LNCaP clone FGC (cell line): ENCODE results near the gene NGLY1.

Experiments
- DNase-seq: peaks from one replicate; pipeline ENCODE4 v3.0.0-alpha.2; 2011; ENCODE audit warnings: low read depth
- H3K4me3 ChIP-seq: 2 replicates; pipeline ENCODE4 v1.5.1; 2011; ENCODE audit warnings: mild to moderate bottlenecking, low read depth, low read length, control low read depth
- TF ChIP-seq, protein P1 (sequence below): IDR thresholded peaks from 2 replicates; pipeline ENCODE4 v1.5.1; 2012; ENCODE audit warnings: mild to moderate bottlenecking; ENCODE audit not compliant: control insufficient read depth, insufficient read depth; ENCODE audit errors: extremely low read depth

NGLY1 gene

GRCh38 chr3:25782938-25783660 lies at the start of gene NGLY1:
Gene NGLY1, minus strand, starts transcription at chr3:25783443. Its CDS starts 53 bp downstream, at chr3:25783390.
- peak; percentile 44 for DNase-seq
- peak within 1 kb of the TSS; percentile 64 for H3K4me3 ChIP-seq
- TF ChIP-seq, protein P1, sequence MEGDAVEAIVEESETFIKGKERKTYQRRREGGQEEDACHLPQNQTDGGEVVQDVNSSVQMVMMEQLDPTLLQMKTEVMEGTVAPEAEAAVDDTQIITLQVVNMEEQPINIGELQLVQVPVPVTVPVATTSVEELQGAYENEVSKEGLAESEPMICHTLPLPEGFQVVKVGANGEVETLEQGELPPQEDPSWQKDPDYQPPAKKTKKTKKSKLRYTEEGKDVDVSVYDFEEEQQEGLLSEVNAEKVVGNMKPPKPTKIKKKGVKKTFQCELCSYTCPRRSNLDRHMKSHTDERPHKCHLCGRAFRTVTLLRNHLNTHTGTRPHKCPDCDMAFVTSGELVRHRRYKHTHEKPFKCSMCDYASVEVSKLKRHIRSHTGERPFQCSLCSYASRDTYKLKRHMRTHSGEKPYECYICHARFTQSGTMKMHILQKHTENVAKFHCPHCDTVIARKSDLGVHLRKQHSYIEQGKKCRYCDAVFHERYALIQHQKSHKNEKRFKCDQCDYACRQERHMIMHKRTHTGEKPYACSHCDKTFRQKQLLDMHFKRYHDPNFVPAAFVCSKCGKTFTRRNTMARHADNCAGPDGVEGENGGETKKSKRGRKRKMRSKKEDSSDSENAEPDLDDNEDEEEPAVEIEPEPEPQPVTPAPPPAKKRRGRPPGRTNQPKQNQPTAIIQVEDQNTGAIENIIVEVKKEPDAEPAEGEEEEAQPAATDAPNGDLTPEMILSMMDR, result 0 out of 2 replicates have a peak, but pooled peaks have one; percentile 14

GRCh38 chr3:25831578-25831977 lies 48.3 kb upstream of the NGLY1 start:
- no peak overlapping the region for H3K4me3 ChIP-seq
- TF ChIP-seq, protein P1, result peak; percentile 53
- DNase-seq, result no peak

GRCh38 chr3:25830373-25831280 lies 47.4 kb upstream of the NGLY1 start:
- no peak overlapping the region for H3K4me3 ChIP-seq
- TF ChIP-seq, protein P1, result no peak
- DNase-seq, result no peak

- DNase-seq, result no peak
- TF ChIP-seq, protein P1, result no peak
- no peak overlapping the region for H3K4me3 ChIP-seq
Measured at GRCh38 chr3:25826510-25826909, 43.3 kb upstream of the NGLY1 start.

DNA sequence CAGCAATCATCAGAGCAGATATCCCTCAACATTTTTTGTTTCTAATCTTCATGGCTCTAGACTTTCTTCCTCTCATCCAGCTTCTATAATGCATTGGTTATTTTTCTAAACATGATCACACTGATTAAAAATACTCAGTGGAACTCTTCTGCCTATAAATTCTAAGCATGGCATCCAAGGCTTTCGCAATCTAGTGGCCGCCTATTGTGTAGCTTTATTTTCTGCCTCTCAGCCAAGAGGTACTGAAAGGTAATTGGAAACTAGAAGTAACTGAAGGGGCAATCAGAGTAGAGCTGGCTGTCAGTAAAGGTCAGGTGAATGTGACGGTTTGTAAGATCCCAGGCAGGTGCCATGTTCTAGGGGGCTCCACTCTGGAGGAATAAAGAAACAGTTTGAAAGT lies 40.1 kb upstream of the NGLY1 start:
- no peak overlapping the region for H3K4me3 ChIP-seq
- no peak for DNase-seq
- TF ChIP-seq, protein P1, result no peak

- TF ChIP-seq, protein P1, result no peak
- no peak for DNase-seq
- no peak overlapping the region for H3K4me3 ChIP-seq
Measured at GRCh38 chr3:25821746-25822573, 38.7 kb upstream of the NGLY1 start.
